SK-N-MC (cell line): ENCODE measurements around the gene PLBD2.

ENCODE experiments used
- DNase-seq: peaks from one replicate; pipeline ENCODE4 v3.0.0-alpha.2; 2011; ENCODE audit warnings: low read depth, low spot score
- H3K27ac ChIP-seq: fragments of 200-600 bp; sonication (generic); 2 replicates; pipeline ENCODE4 v1.5.1; 2016; ENCODE audit warnings: mixed run types
- H3K36me3 ChIP-seq: fragments of 200-600 bp; sonication (generic); 2 replicates; pipeline ENCODE4 v1.6.1; 2017; ENCODE audit warnings: antibody characterized with exemption, low read length, mixed read lengths; ENCODE audit not compliant: insufficient read depth
- H3K4me3 ChIP-seq: fragments of 200-600 bp; sonication (generic); 2 replicates; pipeline ENCODE4 v1.5.1; 2016
- H3K9ac ChIP-seq: fragments of 200-600 bp; sonication (generic); 2 replicates; pipeline ENCODE4 v1.8.0; 2017; ENCODE audit warnings: mixed run types, mixed read lengths; ENCODE audit not compliant: insufficient read length
- H3K9me3 ChIP-seq: fragments of 200-600 bp; sonication (generic); 2 replicates; pipeline ENCODE4 v1.6.1; 2017; ENCODE audit warnings: low read depth, mild to moderate bottlenecking, antibody characterized with exemption, low read length, moderate library complexity, mixed read lengths
- EZH2 ChIP-seq: fragments of 200-600 bp; sonication (generic); IDR thresholded peaks from one replicate; pipeline ENCODE4 v1.6.1; 2017; ENCODE audit warnings: antibody characterized with exemption
- FOXP2 ChIP-seq: optimal IDR thresholded peaks from 2 replicates; pipeline ENCODE3; 2011; ENCODE audit warnings: mild to moderate bottlenecking, moderate library complexity; ENCODE audit not compliant: insufficient read depth; ENCODE audit errors: extremely low read length, control extremely low read depth
- POLR2AphosphoS5 ChIP-seq: IDR thresholded peaks from 2 replicates; pipeline ENCODE4 v1.6.1; 2012; ENCODE audit warnings: mild to moderate bottlenecking, low read depth, low read length, borderline replicate concordance

The PLBD2 gene

DNA sequence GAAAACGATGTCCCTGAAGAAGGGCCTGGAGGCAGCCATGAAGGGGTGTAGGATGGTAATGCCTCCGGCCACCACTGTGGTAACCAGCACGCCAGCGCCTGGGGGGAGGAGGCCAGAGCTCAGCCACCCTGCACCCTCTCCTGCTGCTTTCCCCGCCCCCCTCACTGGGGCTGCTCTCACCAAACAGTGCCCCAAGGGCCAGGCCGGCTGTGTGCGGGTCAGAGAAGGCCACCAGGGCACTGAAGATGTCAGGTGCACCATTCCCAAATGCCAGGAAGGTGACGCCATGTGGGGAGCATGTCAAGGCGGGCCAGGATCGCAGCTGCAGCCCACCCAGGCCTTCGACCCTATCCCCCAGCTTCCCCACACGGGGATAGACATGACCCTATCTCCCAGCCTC is 38.0 kb upstream of the PLBD2 start:
- TF ChIP-seq FOXP2 (no peak), EZH2 (no peak), POLR2AphosphoS5 (no peak)
- H3K9ac ChIP-seq = no peak overlapping the region
- H3K9me3 ChIP-seq = no peaks in the 10 kb centered on the region
- no peak overlapping the region for H3K4me3 ChIP-seq
- H3K27ac ChIP-seq = no peak overlapping the region
- DNase-seq = no peak
- H3K36me3 ChIP-seq = no peaks in the 10 kb centered on the region

DNA sequence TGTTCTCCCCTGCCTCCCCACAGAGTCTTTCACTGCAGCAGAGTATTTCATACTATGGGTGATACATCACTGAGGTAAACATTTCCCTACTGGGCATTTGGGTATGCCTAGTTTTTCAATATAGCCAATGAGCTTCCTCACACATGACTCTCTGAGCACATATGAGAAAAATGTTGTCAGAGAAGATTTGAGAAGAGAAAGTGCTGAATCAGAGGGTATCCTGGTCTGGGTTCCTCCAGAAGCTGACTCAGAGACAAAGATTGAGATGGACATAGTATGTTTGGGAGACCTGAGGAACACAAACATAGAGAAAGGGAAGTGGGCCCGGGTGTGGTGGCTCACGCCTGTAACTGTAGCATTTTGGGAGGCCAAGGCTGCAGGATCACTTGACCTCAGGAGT is 36.0 kb upstream of the PLBD2 start:
- no peak overlapping the region for H3K4me3 ChIP-seq
- no peaks in the 10 kb centered on the region for H3K36me3 ChIP-seq
- no peak overlapping the region for H3K9ac ChIP-seq
- no peak for TF ChIP-seq POLR2AphosphoS5
- no peak for TF ChIP-seq FOXP2
- TF ChIP-seq EZH2 = no peak
- no peak overlapping the region for H3K27ac ChIP-seq
- no peak for DNase-seq
- H3K9me3 ChIP-seq = no peaks in the 10 kb centered on the region

DNA sequence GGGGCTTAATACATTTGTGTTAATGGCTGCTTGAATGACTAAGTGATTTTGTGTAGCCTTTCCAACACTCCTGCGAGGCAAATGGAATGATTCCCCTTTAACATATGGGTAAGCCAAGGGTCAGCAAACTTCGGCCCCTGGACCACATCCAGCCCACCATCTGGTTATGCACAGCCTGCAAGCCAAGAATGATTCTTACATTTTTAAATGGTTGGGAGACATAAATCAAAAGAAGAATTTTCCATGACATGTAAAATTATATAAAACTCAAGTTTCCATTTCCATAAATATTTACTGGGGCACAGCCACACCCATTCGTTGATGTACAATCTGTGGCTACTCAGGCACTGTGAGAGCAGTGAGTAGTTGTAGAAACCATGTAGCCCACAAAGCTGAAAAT is 32.5 kb upstream of the PLBD2 start:
- Histone ChIP-seq H3K27ac (no peak overlapping the region), H3K36me3 (no peaks in the 10 kb centered on the region), H3K4me3 (no peak overlapping the region), H3K9ac (no peak overlapping the region), H3K9me3 (no peaks in the 10 kb centered on the region)
- TF ChIP-seq POLR2AphosphoS5 (no peak), FOXP2 (no peak), EZH2 (no peak)
- no peak for DNase-seq

DNA sequence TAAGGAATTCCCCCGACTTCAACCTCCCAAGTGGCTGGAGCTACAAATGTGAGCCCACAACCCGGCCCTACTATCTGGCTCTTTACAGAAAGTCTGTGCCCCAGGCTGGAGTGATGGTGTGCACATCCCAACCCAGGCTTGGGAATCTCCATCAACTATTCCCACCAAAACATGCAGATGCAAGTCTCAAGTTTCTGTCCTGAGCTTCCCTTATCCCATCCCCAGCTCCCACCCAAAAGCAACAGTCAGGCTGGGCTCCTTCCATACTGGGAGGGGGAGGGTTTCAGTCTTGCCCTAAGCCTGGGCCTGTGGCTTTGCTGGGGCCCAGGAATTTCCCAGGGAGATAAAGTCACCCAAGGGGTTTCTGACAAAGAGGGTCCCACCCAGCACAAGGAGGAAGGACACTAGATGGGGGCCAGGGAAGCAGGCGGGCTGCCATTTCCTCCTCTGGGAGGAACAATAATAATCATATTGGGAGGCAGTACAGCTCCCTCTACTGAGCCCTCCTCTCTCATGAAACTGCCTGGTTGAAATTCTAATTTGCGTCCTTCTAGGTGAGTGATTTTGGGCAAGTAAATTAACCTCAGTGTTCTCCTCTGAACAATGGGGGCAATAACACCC is 31.5 kb upstream of the PLBD2 start:
- H3K9ac ChIP-seq = no peak overlapping the region
- DNase-seq = no peak
- no peak overlapping the region for H3K4me3 ChIP-seq
- no peaks in the 10 kb centered on the region for H3K36me3 ChIP-seq
- no peak for TF ChIP-seq EZH2
- no peak for TF ChIP-seq FOXP2
- no peak for TF ChIP-seq POLR2AphosphoS5
- H3K9me3 ChIP-seq = no peaks in the 10 kb centered on the region
- H3K27ac ChIP-seq = no peak overlapping the region

DNA sequence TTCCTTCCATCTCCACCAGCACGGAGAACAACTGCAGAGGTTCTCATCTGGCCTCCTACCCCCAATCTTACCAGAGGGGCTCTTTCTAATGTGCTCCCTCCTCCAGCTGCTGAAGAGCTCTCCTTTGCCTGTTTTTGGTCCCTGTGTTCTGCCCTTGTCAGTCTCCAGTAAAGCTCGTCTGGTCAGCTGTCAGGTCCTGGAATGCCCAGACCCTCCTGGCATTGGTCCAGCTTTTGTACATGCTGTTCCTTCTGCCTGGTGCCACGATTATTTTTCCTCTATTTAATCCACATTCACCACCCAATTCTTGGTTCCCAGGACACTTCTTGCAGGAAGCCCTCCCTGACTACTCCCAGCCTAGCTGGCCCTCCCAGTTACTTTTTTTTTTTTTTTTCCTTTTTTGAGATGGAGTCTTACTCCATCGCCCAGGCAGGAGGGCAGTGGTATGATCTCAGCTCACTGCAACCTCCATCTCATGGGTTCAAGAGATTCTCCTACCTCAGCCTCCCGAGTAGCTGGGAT is 30.0 kb upstream of the PLBD2 start:
- DNase-seq = no peak
- Histone ChIP-seq H3K9ac (no peak overlapping the region), H3K36me3 (no peaks in the 10 kb centered on the region), H3K9me3 (no peaks in the 10 kb centered on the region), H3K4me3 (no peak overlapping the region), H3K27ac (no peak overlapping the region)
- TF ChIP-seq EZH2 (no peak), FOXP2 (no peak), POLR2AphosphoS5 (no peak)

DNA sequence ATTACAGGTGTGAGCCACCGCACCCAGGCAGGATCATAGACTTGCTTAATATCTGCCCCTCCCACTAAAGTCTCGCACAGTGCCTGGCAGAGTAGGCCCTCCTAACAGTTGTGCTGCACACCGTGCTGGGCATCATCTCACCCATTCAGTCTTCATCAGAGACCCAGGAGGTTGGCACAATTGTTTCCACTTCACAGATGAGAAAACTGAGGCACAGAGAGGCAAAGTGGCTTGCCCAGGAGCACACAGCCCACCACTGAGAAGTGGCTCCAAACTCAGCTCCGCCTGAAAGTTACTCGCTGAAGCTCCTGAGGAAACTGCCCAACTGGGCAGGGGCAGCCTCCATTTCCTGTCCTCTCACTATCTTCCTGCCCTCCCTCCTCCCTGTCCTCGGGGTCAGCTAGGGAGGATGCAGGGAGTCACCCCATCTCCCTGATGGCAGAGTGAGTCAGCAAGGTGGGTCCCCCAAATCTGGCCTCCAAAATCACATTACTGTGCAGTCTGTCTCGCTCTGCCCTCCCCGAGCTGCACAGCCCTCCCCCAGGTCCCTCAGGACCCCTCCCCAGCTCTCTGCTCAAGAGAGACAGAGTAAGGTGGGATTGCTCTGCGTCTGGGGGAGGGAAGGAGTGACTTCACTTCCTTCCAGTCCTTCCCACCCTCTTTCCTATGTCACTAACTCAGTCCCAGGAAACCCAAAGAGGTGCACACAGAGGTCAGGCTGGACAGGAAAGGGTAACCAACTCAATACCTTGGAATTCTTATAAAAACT is 29.2 kb upstream of the PLBD2 start:
- TF ChIP-seq EZH2 (no peak), POLR2AphosphoS5 (no peak), FOXP2 (no peak)
- H3K27ac ChIP-seq = no peak overlapping the region

GRCh38 chr12:113329791-113330417 is 28.5 kb upstream of the PLBD2 start:
- TF ChIP-seq POLR2AphosphoS5 (no peak), FOXP2 (no peak), EZH2 (no peak)
- Histone ChIP-seq H3K4me3 (no peak overlapping the region), H3K36me3 (no peaks in the 10 kb centered on the region), H3K9ac (no peak overlapping the region), H3K27ac (no peak overlapping the region), H3K9me3 (no peaks in the 10 kb centered on the region)
- no peak for DNase-seq

More for the DNA sequence above, 29.2 kb upstream of the PLBD2 start:
- Histone ChIP-seq H3K4me3 (no peak overlapping the region), H3K9me3 (no peaks in the 10 kb centered on the region), H3K36me3 (no peaks in the 10 kb centered on the region), H3K9ac (no peak overlapping the region)
- DNase-seq = no peak

- TF ChIP-seq FOXP2 = no peak
- TF ChIP-seq EZH2 = no peak
- Histone ChIP-seq H3K9ac (no peak overlapping the region), H3K4me3 (no peak overlapping the region), H3K27ac (no peak overlapping the region), H3K36me3 (no peaks in the 10 kb centered on the region), H3K9me3 (no peaks in the 10 kb centered on the region)
- DNase-seq = no peak
These were observed 27.9 kb upstream of the PLBD2 start for GRCh38 chr12:113330505-113330904.
